Testis (tissue), 3 donors: ENCODE measurements around the gene LENEP. TPM values are rescaled to one million over a fixed set of nuclear protein-coding genes. Genes with fewer than 3 reads are reported as not detected.

ENCODE experiments used
- DNase-seq: peaks from one replicate; pipeline ENCODE4 v3.0.0-alpha.2; 2019
- H3K27ac ChIP-seq, 2 donors: fragments of 200-600 bp; sonication (generic); one replicate each; pipeline ENCODE4 v1.5.1; 2019
- H3K27me3 ChIP-seq: fragments of 200-600 bp; sonication (generic); one replicate; pipeline ENCODE4 v1.5.1; 2019
- H3K36me3 ChIP-seq: fragments of 200-600 bp; sonication (generic); one replicate; pipeline ENCODE4 v1.5.1; 2017; ENCODE audit warnings: low read depth; ENCODE audit errors: missing control alignments
- H3K4me1 ChIP-seq: fragments of 200-600 bp; sonication (generic); one replicate; pipeline ENCODE4 v1.5.1; 2019
- H3K4me3 ChIP-seq, 2 donors: fragments of 200-600 bp; sonication (generic); one replicate each; pipeline ENCODE4 v1.5.1; 2017 to 2019
- H3K9me3 ChIP-seq: fragments of 200-600 bp; sonication (generic); one replicate; pipeline ENCODE4 v1.5.1; 2017
- POLR2A ChIP-seq: fragments of 450-650 bp; IDR thresholded peaks from one replicate; pipeline ENCODE4 v1.6.1; 2017; ENCODE audit warnings: antibody characterized with exemption, mild to moderate bottlenecking, moderate library complexity
- WGBS, 2 donors: methylation state at CpG; one replicate each; pipeline ENCODE4 v1.1.5; 2018; 5-methylcytosine and 5-hydroxymethylcytosine counted together
- intact Hi-C: fragments of 100-400 bp; cut with DNase I; formaldehyde crosslinking; loops from one replicate; pipeline ENCODE4 v1.15.1; 2023; ENCODE audit warnings: low total_unique reads
- polyA plus RNA-seq: library from polyadenylated mRNA; stranded (reverse); fragments of 350-450 nt; fragmentation: Illumina TruSeq; extraction: RNeasy Lipid Tissue Mini Kit (QIAGEN cat#74804); gene quantifications from one replicate; pipeline ENCODE4 v1.2.3, GENCODE V29; 2014; ENCODE audit warnings: low read depth, low replicate concordance; ENCODE audit not compliant: insufficient read depth
- total RNA-seq, 2 donors: library from RNA; depleted of rRNA; stranded (reverse); fragments of >200 nt; gene quantifications; one replicate each; pipeline ENCODE4 v1.2.3, GENCODE V29; 2016
- TF ChIP-seq, protein P1 (sequence below), 3 experiments: fragments of 450-650 bp in 2 of 3; fragments of 200-600 bp in 1 of 3; sonication (generic) in 1 of 3; IDR thresholded peaks; one replicate each; pipeline ENCODE4 v1.5.1; 2016 to 2019; ENCODE audit warnings: antibody characterized with exemption in 3 of 3, mild to moderate bottlenecking in 2 of 3, moderate library complexity in 1 of 3

LENEP gene
- total and polyA plus RNA-seq, 3 donors from 2014 or later: 1.1 TPM; not detected in 2

DNA sequence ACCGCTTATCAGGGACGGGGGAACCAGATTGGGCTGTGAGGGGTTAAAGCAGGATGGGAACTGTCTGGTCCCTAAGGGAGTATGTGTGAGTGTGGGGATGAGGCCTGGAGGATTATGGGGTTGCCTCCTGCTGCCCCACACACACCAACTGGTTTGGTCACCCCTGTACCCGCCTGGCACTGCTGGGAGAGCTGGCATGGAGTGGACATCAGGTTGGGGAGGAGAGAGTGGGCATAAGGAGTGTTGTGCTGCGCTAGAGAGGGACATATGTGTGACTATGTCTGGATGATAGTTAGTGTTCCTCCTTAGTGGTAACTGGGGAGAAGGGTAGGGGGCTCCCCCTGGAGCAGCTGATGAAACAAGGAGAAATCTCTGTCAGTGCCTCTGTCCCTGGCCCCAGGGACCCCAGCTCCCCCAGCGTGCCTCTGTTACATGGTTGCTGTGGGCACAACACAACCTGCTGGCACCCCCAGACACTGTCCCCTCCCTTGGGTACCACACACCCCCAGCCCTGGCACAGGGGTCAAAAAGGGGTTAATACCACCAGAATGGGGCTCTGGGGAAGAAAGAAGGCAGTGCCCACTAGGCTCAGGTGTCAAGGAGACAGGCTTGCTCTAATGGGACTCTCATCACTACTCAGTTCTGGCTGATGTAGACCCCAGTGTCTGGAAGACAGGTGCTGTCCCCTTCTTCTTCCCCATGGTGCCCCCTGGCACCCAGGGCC is 11.1 kb downstream of the LENEP start:
- H3K4me3 ChIP-seq: peak overlapping the region; percentile 77 to 84
- intact Hi-C loops: no loop called here
- H3K9me3 ChIP-seq: no peaks in the 10 kb centered on the region
- peaks cover 28% of the 10 kb centered on the region for H3K4me1 ChIP-seq
- peak overlapping the region; percentile 91 to 98 for H3K27ac ChIP-seq
- WGBS, 2 donors: 21 to 33% methylated on average over 4 to 5 of the region's 5 CpGs
- no peaks in the 10 kb centered on the region for H3K27me3 ChIP-seq
- DNase-seq: no peak
- H3K36me3 ChIP-seq: no peaks in the 10 kb centered on the region
- TF ChIP-seq, protein P1, sequence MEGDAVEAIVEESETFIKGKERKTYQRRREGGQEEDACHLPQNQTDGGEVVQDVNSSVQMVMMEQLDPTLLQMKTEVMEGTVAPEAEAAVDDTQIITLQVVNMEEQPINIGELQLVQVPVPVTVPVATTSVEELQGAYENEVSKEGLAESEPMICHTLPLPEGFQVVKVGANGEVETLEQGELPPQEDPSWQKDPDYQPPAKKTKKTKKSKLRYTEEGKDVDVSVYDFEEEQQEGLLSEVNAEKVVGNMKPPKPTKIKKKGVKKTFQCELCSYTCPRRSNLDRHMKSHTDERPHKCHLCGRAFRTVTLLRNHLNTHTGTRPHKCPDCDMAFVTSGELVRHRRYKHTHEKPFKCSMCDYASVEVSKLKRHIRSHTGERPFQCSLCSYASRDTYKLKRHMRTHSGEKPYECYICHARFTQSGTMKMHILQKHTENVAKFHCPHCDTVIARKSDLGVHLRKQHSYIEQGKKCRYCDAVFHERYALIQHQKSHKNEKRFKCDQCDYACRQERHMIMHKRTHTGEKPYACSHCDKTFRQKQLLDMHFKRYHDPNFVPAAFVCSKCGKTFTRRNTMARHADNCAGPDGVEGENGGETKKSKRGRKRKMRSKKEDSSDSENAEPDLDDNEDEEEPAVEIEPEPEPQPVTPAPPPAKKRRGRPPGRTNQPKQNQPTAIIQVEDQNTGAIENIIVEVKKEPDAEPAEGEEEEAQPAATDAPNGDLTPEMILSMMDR (IDR thresholded peaks at IDR 0.05): no peak
- no peak for TF ChIP-seq POLR2A

DNA sequence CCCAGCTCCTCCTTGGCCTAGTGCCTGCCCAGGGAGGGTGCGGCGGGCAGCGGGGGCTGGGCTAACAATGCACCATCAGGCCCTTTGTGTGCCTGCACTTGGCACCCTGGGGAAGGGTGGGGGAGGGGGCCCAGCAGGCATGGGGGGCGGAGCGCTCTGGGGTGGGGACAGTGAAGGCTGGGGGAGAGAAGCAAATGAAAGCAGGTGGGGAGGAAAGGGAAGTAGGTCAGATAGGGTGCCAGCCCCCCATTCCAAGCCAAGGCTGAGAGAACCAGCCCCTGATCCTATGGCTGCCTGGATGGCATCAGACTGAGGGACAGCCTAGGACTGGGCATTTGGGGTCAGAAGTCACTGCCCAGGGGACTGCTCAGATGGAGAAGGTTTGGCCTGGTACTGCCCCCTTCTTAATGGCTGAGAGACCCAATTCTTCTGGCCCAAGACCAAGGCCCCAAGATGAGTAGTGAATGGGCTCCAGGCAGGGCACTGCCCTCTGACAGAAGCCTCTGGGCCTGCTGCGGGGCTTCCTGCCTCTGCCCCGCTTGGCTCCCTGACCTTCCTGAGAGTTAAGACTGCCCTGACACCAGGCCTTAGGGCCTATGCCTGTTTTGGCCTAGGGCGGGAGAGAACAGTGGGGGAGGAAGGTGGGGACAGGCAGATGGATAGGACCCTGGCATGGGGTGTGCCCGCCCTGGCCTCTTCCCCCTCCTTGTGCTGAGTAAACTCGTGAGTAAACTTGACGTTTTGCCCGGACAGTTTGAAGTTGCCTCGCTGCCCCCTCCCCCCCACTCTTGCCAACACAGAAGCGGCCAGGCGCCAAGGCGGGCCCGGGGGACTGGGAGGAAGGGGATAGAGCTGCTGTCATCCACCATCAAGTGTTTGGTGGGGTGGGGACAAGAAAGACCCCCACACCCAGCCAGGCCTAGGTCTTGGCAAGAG is 12.0 kb downstream of the LENEP start:
- TF ChIP-seq POLR2A: no peak
- TF ChIP-seq, protein P1 (IDR thresholded peaks at IDR 0.05): no peak
- DNase-seq: peak; percentile 45
- Histone ChIP-seq H3K27me3 (no peaks in the 10 kb centered on the region), H3K36me3 (no peaks in the 10 kb centered on the region), H3K4me3 (no peak overlapping the region), H3K4me1 (peaks cover 20% of the 10 kb centered on the region), H3K9me3 (no peaks in the 10 kb centered on the region), H3K27ac (peak overlapping the region; percentile 91 to 98)
- intact Hi-C loops: no loop called here
- WGBS, 2 donors: 65 to 100% methylated on average over 2 to 17 of the region's 17 CpGs

DNA sequence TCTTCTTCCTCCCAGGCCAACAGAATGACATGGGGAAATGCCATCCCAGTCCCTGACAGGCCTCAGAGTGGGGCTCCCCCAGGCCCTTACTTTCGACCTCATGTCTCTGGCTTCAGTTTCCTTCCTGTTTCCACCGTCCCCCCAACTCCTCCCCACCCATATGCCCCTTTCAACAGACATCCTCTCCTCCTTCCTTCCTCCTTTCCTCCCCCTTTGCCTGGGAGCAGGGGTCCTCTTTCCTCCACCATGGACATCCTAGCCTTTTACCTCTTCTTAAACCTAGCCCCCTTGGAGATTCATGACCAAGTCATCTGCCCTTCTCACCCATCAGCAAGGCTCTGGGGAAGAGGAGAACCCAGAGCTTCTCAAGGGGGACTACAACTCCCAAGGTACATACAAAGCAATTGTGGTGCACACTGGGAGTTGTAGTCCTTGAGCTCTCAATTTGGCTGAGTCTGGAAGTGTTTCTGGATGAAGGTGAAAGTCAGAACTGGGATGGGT is 13.3 kb downstream of the LENEP start:
- Histone ChIP-seq H3K4me1 (peaks cover 31% of the 10 kb centered on the region), H3K36me3 (no peaks in the 10 kb centered on the region), H3K4me3 (no peak overlapping the region), H3K27ac (peak overlapping the region in 1 of 2 donors; percentile 98), H3K27me3 (no peaks in the 10 kb centered on the region), H3K9me3 (no peaks in the 10 kb centered on the region)
- intact Hi-C loops: no loop called here
- 64 to 71% methylated on average over 2 of the region's 2 CpGs for WGBS, 2 donors
- TF ChIP-seq POLR2A: no peak
- TF ChIP-seq, protein P1 (IDR thresholded peaks at IDR 0.05): no peak
- peak; percentile 39 for DNase-seq

DNA sequence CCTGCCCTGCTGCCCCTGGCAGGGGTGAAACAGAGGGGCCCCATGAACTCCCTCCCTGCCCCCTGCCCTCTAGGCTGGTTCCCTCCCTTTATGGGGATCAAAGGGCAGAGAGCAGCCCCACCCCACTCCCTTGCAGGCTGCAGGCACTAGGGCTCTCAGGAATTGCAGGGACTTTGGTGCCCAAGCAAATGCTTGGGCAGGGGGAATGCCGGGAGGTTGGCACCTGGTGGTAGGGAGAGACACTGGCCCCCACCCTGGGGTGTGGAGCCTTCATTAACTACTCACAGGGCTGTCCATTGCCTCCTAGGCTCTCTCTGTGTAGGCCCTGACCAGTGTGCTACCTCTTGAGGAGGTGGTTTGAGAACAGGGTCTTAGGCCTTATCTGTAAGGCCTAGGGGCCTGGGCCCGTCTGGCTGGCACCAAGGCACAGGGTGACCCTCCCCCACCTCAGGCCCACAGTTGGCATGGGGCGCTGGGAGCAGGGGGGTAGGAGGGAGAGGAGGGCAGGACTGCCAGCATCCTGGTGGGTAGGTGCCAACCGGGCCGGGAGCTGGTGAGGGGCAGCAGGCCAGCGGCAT is 14.0 kb downstream of the LENEP start:
- Histone ChIP-seq H3K4me1 (peaks cover 38% of the 10 kb centered on the region), H3K27me3 (no peaks in the 10 kb centered on the region), H3K27ac (peak overlapping the region in 1 of 2 donors; percentile 33), H3K4me3 (no peak overlapping the region), H3K36me3 (no peaks in the 10 kb centered on the region), H3K9me3 (no peaks in the 10 kb centered on the region)
- WGBS, 2 donors: 66 to 70% methylated on average over 4 to 6 of the region's 6 CpGs
- intact Hi-C loops: no loop called here
- TF ChIP-seq POLR2A: no peak
- TF ChIP-seq, protein P1 (IDR thresholded peaks at IDR 0.05): no peak
- no peak for DNase-seq
